Uterus (tissue), 2 donors: ENCODE data around the gene MAT1A.

Experiments
- CTCF ChIP-seq, 4 experiments: fragments of 200-600 bp in 2 of 4; fragments of 450-650 bp in 2 of 4; sonication (generic) in 2 of 4; IDR thresholded peaks; one replicate each; pipeline ENCODE4 v1.5.1; 2016 to 2019; ENCODE audit warnings: antibody characterized with exemption in 4 of 4, mild to moderate bottlenecking in 2 of 4, moderate library complexity in 1 of 4
- POLR2A ChIP-seq, 2 donors: fragments of 450-650 bp; IDR thresholded peaks; one replicate each; pipeline ENCODE4 v1.6.1; 2016; ENCODE audit warnings: antibody characterized with exemption in 2 of 2, mild to moderate bottlenecking in 1 of 2, moderate library complexity in 1 of 2

GRCh38 chr10:80279146-80279545 lies 10.3 kb downstream of the MAT1A start:
- no peak for TF ChIP-seq CTCF (IDR thresholded peaks at IDR 0.05)
- TF ChIP-seq POLR2A (IDR thresholded peaks at IDR 0.05): no peak
